HG03064 (cell line): ENCODE data around the gene CACNA1G.

ENCODE experiments used
- ATAC-seq: cut with Tn5 transposase; IDR thresholded peaks from one replicate; pipeline ENCODE4 v1.9.1; 2021; ENCODE audit warnings: low read depth; ENCODE audit not compliant: unreplicated experiment

The CACNA1G gene

DNA sequence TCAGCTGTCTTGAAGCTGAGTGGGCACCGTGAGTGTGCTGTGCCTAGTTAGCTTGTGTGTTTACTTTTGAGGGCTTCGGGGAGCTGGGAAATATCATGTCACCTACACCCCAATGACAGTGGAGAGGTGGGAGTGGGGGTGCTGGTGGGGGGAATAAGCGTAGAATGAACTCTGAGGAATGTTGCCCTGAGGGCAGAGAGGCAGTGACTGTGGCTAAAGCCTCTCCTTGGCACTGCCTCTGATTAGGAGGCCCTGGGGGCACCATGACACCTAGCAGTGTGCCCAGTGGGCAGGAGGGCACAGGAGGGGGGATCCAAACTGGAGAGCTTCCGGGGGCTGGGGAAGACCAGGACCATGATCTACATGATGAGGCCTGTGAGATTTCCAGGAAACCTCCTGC is 24.8 kb downstream of the CACNA1G start:
- no peak for ATAC-seq

DNA sequence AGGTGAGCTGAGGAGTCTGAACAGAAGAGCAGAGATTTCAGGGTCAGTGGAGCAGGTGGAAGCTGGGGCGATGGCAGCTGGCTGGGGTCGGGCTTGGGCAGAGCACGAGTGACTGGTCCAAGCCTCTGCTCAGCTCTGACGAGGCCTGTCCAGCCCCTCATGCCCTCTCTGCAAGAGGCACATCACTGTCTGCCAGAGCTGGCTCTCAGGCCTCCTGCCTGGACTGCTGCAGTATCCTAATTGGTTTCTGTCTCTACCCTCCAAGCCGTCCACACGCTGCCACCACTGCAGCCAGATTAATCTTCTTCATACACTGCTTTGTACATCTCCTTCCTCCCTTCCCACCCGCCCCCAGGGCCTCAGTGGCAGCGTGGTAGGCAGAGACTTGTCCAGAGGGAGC is 25.4 kb downstream of the CACNA1G start:
- no peak for ATAC-seq

DNA sequence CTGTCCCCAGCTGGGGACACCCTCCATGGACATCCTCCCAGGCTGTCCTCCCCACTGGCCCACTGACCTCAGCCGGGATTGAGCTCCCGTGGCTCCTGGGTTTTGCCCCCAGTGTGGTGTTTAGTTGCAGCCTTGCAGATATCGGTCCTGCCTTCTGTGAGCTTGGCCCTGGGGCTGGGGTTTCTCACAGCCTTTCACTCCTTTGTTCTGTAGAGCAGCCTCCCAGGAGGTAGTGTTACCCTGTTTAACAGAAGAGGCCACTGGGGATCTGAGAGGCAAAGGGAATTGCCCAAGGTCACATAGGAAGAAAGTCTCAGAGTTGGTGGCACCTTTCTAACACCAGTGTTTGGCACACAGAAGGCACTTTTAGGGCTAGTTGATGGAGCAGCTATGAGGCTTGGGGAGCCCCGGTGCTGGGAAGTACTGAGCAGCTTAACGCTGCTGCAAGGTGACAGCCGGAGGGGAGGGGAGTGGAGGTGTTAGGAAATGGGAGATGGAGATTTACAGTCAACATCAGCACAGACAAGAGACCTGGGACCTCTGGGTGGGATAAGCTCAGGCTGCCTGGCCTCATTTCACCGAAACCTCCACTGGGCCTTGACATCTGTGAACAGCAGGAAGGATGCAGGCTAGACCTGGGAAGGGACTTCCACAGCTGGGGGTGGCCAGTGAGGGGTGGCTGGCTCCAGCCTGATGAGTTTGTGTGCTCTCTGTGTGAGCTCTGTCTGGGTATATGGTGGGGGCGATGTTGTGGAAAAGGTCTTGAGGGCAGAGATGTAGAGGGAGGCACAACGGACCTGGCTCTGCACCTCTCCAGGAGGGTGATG is 26.1 kb downstream of the CACNA1G start:
- ATAC-seq, result no peak

DNA sequence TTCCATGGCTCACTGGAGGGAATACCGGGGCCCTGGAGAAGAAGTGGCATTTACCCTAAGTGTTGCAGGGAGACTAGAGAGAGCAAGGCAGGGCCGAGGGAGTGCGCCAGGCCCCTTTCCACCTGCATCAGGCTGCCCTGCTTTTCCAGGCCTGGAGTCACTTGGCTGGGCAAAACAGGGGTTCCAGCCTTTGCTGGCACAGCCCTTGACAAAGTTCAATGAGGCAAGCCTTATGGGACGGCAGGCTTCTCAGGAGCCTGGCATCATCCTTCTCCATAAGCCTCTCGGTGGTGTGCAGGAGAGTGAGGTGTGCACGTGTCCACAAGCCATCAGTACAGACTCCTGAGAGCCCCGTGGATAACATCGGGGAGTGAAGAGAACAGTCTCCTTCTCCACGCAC is 27.1 kb downstream of the CACNA1G start:
- no peak for ATAC-seq

DNA sequence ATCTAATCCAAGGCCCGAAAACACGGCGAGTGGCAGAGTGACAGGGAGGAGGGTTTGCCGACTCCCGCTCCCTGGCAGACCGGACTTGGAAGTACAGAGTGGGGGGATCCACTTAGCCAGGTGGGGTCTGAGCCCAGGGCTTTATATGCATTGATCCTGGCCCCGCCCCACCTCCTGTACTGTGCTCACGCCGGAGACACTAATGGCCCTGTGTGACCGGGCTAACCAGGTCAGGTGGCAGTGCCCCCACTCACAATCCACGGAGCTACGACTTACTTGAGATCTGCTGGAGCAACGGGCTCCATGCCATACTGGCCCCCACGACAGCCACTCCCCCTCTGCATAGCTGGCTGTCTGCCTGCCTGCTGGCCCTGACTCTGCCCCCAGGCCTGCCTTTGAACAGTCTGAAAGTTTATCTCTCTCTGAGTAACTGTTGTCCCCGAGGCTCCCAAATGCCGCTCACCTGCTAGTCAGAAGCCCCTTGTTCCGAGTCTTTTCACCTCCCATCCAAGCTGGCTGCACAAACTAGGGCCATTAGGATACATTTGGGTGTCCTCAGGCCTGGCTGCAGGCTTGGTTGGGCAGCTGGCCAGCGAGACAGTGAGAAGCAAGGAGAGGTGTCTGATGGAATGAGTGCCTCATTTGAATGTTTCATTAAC is 28.0 kb downstream of the CACNA1G start:
- ATAC-seq, result no peak

DNA sequence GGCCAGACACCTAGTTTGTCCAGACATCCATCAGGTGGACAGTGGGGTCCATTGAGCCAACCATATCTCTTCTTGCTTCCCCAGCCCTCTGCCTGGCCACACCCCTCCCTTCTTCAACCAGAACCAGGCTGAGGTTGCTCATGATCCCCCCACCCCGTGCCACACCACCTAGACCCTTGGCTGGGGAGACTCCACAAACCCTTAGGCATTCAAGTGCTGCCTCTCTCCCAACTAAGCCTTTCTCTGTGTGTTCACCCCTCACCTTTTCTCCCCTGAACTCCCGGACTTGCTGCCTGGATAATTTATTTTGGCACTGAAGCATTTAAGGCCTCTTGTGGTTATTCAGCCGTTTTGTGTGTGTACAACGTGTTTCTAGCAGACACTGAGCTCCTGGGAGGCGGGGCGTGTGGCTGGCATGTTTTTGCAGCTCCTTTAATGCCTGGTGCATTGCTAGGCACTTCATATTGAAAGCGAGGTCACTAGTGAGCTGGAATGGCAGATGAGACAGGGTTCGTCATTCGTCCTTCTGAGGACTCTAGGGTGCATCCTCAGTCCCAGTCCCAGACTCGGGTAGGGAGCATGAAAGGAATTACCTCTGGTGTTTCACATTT is 28.7 kb downstream of the CACNA1G start:
- ATAC-seq, result no peak

DNA sequence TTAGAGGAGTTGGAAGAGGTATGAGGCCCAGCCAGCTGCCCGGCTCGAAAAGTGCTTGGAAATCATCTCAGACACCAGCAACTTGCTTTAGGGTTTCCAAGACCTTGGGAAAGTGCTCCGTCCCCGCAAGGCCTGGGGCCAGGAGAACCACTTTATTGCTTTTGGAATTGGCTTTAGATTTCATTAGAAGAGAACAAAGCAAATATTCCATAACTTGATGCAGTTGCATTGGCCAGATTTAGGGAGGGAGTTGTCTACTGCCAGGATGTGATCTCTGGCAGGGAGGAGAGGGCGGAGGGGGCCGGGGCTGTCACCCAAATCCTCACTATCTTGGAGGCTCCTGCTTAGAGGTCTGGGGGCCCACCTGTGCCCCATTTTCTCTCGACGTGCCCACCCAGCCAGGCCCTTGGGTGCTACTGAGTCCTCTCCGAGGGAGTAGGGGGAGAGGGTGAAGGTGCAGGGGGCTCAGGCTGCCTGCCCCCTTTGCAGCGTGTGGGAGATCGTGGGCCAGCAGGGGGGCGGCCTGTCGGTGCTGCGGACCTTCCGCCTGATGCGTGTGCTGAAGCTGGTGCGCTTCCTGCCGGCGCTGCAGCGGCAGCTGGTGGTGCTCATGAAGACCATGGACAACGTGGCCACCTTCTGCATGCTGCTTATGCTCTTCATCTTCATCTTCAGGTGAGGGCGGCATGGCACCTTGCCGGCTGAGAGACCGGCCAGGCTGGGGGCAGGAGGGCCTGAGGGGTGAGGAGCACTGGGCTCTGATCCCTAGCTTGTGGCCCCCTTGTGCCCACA is 30.6 kb downstream of the CACNA1G start:
- no peak for ATAC-seq

DNA sequence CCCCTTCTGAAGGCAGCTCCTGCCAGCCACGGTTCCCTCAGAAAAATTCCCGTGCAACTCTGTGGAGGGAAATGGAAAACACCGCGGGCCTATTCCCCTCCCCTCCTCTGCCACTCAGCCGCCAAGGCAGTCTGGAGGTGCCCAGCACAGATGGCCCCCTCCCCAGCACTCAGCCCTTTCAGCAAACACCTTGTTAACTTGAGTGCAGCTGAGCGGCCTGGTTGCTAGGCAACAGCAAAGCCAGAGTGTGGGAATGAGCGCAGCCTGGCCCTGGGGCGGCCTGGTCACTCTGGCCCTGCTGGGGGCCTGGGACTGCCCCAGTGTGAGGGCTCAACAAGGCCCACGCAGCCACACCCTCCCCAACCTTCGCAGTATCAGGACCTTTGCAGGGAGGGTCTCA is 32.8 kb downstream of the CACNA1G start:
- ATAC-seq, result no peak

DNA sequence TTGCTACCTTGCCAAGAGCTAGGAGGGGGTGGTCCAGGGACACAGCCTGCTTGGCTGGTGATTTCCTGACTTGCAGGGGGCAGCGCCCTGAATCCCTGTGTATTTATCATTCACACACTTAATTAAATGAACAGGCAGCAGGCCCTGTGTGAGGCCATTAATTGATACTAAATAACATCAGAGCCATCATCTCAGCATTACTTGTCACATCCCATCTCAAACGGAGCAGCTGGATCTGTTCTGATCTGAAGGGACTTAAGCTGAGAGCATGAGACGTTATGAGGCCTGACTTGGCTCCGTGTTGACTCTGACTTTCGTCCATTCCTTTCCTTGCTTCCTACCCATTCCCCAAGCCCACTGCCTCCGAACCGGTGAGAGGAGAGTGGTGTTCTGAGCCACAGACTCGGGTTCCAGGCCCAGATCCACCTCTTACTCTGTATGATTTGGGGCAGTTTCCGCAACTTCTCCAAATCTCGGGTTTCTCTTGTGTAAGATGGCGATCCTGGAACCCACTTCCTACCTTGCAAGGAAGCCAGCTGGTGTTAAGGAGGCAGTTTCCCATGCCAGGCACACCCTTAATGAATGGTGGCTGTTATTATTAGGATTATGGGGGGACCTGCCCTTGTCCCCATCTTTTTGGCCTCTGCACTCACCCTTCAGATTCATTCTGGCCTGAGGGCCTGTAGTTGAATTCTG is 33.8 kb downstream of the CACNA1G start:
- ATAC-seq, result no peak

DNA sequence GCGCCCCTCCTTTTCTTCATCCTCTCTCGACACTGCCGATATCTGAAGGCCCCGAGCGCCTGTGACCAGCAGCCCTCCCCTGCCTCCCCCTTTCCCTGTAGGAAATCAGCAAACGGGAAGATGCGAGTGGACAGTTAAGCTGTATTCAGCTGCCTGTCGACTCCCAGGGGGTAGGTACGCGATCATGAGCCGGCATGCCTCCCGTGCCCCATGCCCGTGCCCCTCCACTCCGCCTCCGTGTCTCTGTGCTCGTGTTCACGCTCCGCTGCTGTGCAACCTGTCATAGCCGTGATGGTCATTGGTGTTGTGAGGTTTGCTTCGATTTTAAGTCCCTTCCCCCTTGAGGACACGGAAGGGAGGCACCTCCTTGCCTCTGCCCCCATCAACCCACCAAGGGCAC is 34.4 kb downstream of the CACNA1G start:
- ATAC-seq, result no peak

DNA sequence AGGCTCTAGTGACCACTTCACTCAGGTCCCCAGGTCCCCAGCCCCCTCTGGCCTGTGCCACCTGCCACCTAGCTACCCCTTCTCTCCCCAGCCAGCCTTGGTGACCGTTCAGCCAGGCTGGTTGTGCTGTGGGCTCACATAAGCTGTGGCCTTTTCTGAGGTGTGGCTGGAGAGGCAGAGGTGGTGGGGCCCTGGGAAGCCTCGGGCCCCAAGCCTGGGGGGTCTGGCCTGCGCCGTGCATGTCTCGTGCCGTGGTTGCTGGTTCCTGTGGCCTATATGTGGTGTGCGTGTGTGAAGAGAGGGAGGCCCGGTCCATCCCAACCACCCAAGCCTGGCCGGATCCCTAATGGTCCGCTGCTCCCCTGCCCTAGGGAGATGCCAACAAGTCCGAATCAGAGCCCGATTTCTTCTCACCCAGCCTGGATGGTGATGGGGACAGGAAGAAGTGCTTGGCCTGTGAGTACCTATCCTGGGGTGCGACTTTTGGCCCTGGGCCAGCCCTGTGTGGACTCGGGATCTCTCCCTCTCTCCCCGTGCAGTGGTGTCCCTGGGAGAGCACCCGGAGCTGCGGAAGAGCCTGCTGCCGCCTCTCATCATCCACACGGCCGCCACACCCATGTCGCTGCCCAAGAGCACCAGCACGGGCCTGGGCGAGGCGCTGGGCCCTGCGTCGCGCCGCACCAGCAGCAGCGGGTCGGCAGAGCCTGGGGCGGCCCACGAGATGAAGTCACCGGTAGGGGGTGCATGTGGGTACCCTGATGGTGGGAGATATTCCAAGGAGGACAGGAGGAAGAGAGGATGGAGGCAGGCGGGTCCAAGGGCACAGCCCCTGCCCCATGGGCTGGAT is 35.9 kb downstream of the CACNA1G start:
- ATAC-seq, result no peak

DNA sequence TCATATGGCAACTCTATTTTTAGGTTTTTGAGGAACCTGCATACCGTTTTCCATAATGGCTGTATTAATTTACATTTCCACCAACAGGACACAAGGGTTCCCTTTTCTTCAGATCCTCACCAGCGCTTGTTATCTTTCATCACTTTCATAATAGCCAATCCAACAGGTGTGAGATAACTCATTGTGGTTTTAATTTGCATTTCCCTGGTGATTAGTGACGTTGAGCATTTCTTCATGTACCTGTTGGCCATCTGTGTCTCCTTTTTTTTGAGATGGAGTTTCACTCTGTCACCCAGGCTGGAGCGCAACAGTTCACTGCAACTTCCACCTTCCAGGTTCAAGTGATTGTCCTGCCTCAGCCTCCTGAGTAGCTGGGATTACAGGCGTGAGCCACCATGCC is 38.0 kb downstream of the CACNA1G start:
- ATAC-seq, result no peak

DNA sequence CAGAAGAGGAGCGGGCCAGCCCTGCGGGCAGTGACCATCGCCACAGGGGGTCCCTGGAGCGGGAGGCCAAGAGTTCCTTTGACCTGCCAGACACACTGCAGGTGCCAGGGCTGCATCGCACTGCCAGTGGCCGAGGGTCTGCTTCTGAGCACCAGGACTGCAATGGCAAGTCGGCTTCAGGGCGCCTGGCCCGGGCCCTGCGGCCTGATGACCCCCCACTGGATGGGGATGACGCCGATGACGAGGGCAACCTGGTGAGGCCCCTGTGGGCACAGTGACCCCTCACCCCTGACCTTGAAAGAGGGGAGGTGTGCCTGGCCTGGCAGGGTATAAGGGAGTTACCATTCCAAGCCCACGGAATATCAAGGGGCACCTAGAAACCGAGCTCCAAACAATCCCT is 39.1 kb downstream of the CACNA1G start:
- ATAC-seq, result no peak

DNA sequence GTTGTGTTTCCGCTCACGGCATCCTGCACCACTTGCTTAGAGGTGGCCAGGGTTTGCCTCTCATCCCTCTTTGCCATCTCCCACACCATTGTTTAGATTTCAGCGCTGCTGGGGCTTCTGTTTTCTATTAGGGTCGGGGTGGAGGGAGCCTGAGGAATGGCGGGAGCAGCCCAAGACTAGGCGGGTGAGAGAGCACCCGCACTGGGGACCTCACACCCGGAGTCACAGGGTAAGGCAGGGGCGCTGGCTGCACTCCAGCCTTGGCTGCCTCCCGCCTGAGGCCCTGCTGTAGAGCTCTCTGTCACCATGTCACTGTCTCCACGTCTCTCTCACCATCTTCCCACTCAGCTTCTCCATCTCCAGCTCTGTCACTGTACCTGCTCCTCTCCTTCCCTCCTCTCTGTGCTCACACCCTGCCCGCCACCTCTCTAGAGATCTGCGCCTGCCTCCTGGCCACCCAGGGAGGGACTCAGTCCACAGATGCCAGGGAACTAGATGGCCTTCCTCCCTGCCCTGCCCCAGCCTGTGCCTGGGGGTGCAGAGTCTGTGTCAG is 41.4 kb downstream of the CACNA1G start:
- ATAC-seq, result no peak

DNA sequence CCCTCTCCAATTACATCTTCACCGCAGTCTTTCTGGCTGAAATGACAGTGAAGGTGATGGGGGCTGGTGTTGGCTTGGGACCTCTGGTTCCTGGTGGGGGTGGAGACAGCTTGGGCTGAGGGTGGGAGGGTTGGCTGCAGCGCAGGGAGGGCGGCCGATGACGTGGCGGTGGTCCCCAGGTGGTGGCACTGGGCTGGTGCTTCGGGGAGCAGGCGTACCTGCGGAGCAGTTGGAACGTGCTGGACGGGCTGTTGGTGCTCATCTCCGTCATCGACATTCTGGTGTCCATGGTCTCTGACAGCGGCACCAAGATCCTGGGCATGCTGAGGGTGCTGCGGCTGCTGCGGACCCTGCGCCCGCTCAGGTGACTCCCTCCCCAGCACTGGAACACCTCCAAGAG is 42.3 kb downstream of the CACNA1G start:
- ATAC-seq, result no peak

DNA sequence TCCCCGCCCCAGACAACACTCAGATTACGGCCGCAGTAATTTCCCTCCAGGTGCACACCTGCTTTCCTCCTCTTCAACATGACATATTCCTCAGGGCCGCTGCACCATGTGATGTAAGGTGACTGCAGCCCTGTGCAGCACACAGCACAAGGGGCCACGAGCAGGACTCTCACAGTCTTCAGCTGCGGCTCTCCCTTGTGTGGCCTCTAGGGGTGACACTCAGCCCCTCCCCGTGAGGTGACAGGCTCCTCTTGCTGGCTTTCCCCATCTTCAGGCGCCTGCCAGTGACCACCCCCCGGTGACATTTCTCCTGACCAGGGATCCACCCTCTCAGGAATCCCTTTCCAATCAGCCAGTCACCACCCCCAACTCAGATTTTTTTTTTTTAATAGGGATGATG is 42.8 kb downstream of the CACNA1G start:
- ATAC-seq, result no peak

DNA sequence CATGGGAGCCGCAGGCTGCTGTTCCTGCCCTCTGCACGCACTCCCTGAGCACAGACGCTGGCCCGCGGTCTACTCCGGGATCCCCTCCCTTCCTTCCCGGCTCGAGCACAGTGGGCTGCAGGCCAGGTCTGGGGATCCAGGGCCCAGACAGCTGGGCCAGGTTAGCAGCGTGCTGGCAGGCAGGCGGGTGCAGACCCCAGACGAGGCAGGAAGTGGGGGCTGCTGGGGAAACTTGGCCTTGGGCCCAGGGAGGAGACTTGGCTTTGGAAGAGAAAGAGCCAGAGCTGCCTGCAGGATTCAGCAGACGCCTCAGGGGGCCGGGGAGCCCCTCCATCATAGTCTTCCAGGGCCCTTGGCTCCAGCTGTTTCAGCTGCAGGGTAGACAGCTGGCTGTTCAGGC is 44.0 kb downstream of the CACNA1G start:
- no peak for ATAC-seq

DNA sequence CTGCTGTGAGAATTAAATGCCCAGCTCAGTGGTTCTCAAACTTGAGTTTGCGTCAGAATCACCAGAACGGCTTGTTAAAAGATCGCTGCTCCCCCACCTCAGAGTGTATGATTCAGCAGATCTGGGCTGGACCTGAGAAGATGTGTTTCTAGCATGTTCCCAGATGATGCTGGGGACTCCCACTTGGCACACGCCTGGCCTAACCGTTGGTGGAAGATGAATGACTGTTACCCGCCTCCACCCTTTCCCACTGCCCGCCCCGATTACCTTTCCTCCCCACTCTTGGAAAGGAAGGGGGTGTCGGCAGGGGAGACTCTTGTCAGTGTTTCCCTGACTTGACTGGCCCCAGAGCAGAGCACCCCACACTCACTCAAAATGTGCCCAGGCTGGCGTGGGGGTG is 44.9 kb downstream of the CACNA1G start:
- no peak for ATAC-seq

DNA sequence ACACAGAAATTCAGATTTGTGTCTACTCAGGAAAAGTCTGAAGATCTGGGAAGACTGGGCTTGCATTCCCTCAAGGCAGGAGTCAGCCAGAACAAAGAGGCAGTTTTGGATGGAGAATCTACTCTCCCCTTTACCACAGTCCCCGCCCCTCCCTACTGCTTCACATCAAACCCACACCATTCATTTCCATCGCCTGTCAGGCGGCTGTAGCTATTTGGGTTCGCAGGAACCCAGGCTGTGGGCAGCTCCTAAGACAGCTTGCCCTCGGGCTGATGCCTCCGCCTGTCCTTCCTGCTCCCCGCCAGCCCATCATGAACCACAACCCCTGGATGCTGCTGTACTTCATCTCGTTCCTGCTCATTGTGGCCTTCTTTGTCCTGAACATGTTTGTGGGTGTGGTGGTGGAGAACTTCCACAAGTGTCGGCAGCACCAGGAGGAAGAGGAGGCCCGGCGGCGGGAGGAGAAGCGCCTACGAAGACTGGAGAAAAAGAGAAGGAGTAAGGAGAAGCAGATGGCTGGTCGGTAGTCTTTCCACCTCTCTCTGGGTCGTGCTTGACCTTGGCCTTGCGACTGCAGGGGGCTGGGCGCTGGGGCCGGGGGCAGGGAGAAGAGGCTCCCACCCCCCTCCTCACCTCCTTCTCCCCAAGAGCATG is 47.1 kb downstream of the CACNA1G start:
- no peak for ATAC-seq
